ENCODE data around the gene DCAF12. TPM values are rescaled to one million over a fixed set of nuclear protein-coding genes. Genes with fewer than 3 reads are reported as not detected.

The DCAF12 gene
- total and polyA plus RNA-seq, 2 of the 8 experiments (the other 6 are each of a cell fraction or from before 2014, with no cell fraction given) = 22.7 to 29.2 TPM

DNA sequence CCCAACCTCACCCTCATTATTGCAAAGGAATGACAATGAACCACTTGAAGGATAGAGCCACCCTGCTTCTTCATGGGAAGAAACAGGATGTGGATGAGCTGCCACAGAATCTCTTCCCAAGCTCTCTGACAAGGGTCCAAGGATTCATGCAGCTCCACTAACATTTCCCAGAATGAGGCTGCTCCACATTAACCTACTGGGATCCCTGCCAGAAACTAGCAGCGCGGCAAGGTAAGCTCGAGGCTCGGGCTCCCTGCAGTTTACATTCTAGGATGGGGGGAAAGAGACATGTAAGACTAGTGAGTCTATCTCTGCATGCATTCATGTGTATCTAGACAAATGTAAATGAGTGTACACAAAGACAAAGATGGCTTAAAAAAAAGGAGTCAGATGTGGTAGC lies 12.1 kb downstream of the DCAF12 start:
- H3K27ac ChIP-seq (ENCODE audit: low read depth, low read length) = no peak overlapping the region
- FAIRE-seq (no peak), DNase-seq (ENCODE audit: low read depth in 1 of 2, low spot score in 2 of 2) (no peak)
- H3K23ac ChIP-seq (ENCODE audit: insufficient read length) = no peak overlapping the region
- H3K36me3 ChIP-seq (ENCODE audit: control insufficient read depth in 2 of 4, insufficient read depth in 4 of 4, low read length in 3 of 4) = peaks cover 0 to 34% (median 7%) of the 10 kb centered on the region in 4 experiments; a peak in 5 of 8 replicates
- H2AK5ac ChIP-seq (ENCODE audit: low read depth, low read length) = no peak overlapping the region
- no peak overlapping the region for H4K91ac ChIP-seq (replicated peaks; ENCODE audit: insufficient read length, low read length)
- H4K8ac ChIP-seq (ENCODE audit: extremely low read depth, insufficient read depth, low read length) = no peak overlapping the region
- H3K4me2 ChIP-seq (ENCODE audit: insufficient read depth in 1 of 2, low read depth in 2 of 2, low read length in 2 of 2) = no peak overlapping the region
- H2BK20ac ChIP-seq (ENCODE audit: low read length) = no peak overlapping the region
- H3K27me3 ChIP-seq (replicated peaks in 1 of 4; ENCODE audit: control insufficient read depth in 3 of 4, extremely low read depth in 1 of 4, insufficient read depth in 3 of 4, low read length in 3 of 4) = no peaks in the 10 kb centered on the region
- no peaks in the 10 kb centered on the region for H3K23me2 ChIP-seq (ENCODE audit: low read depth, low read length)
- no peak overlapping the region for H4K5ac ChIP-seq (ENCODE audit: insufficient read length, low read depth, low read length)
- H2BK12ac ChIP-seq (ENCODE audit: low read depth, low read length) = no peak overlapping the region
- no peak overlapping the region for H3K4me3 ChIP-seq (ENCODE audit: extremely low read depth in 1 of 4, insufficient read depth in 2 of 4, low read depth in 3 of 4, low read length in 4 of 4)
- no peak for TF ChIP-seq ZNF274 (IDR thresholded peaks at IDR 0.05; ENCODE audit: borderline replicate concordance, extremely low read depth, low read length)
- no peak for TF ChIP-seq CREB1 (IDR thresholded peaks at IDR 0.05)
- TF ChIP-seq EP300 (IDR thresholded peaks at IDR 0.05; ENCODE audit: borderline replicate concordance in 1 of 2, low read depth in 2 of 2, low read length in 2 of 2) = no peak
- TF ChIP-seq POU5F1 (IDR thresholded peaks at IDR 0.05; ENCODE audit: low read depth, low read length) = no peak
- TF ChIP-seq RXRA (IDR thresholded peaks at IDR 0.05; ENCODE audit: insufficient read depth, low read depth, low read length) = no peak
- TF ChIP-seq JUN (IDR thresholded peaks at IDR 0.05; ENCODE audit: low read depth, low read length) = no peak
- TF ChIP-seq BCL11A (IDR thresholded peaks at IDR 0.05; ENCODE audit: low read depth in 2 of 2, low read length in 2 of 2) = no peak
- TF ChIP-seq HDAC2 (IDR thresholded peaks at IDR 0.05; ENCODE audit: borderline replicate concordance in 1 of 2, low read depth in 2 of 2, low read length in 2 of 2) = no peak
- no peak overlapping the region for H3K14ac ChIP-seq (ENCODE audit: insufficient read length)
- no peak overlapping the region for H2BK120ac ChIP-seq (replicated peaks; ENCODE audit: low read depth, low read length)
- 97% methylated on average over 4 of the region's 4 CpGs; no CpG with 5 or more reads in 1 of the 2 experiments for WGBS, 2 experiments (ENCODE audit: extremely low coverage in 1 of 2, insufficient coverage in 1 of 2, insufficient read length in 1 of 2, insufficient replicate concordance in 2 of 2, low coverage in 1 of 2, low lambda C conversion rate in 2 of 2, missing lambda C conversion rate in 1 of 2)
- no peak overlapping the region for H2BK5ac ChIP-seq (ENCODE audit: low read depth, low read length)
- no peak overlapping the region for H3K4ac ChIP-seq (replicated peaks; ENCODE audit: insufficient read length, low read depth, low read length)
- peaks cover 0 to 11% of the 10 kb centered on the region in 2 experiments; a peak in 2 of 4 replicates for H3K79me2 ChIP-seq (ENCODE audit: control insufficient read depth in 1 of 2, insufficient read depth in 2 of 2, low read length in 2 of 2)
- H3K56ac ChIP-seq (replicated peaks; ENCODE audit: insufficient read length, low read depth, low read length) = no peak overlapping the region
- H2BK15ac ChIP-seq (ENCODE audit: low read length) = no peak overlapping the region
- CTCF ChIA-PET (ENCODE audit: partially characterized antibody) = interaction anchor here (0.6 to 1.6 kb wide), 2 partner anchors 138 to 209 kb away, joined by 3 to 4 read pairs; no protein-coding TSS in a partner anchor
- no peaks in the 10 kb centered on the region for H3K4me1 ChIP-seq (replicated peaks in 1 of 4; ENCODE audit: control insufficient read depth in 3 of 4, insufficient read depth in 4 of 4, low read length in 3 of 4)
- H2AFZ ChIP-seq (ENCODE audit: low read length) = no peak overlapping the region
- peaks cover 3 to 4% of the 10 kb centered on the region in 2 experiments for H4K20me1 ChIP-seq (replicated peaks in 1 of 2; ENCODE audit: control insufficient read depth in 1 of 2, insufficient read depth in 2 of 2, low read length in 2 of 2)
- POLR2A ChIA-PET (ENCODE audit: partially characterized antibody) = interaction anchor here (1.7 kb wide), 1 partner anchor 12 kb away, joined by 5 read pairs; the partner anchor contains the start of gene DCAF12
- no peaks in the 10 kb centered on the region for H3K79me1 ChIP-seq (ENCODE audit: low read depth, low read length)
- no peak overlapping the region for H3K9ac ChIP-seq (replicated peaks in 1 of 4; ENCODE audit: extremely low read depth in 1 of 4, low read depth in 3 of 4, low read length in 3 of 4)
- no peaks in the 10 kb centered on the region for H3K9me3 ChIP-seq (ENCODE audit: insufficient read depth in 2 of 2, low read depth in 1 of 2, low read length in 1 of 2)
- no peak overlapping the region for H3K18ac ChIP-seq (ENCODE audit: extremely low read depth, low read length)
